Liver (tissue), 9 donors: ENCODE data around the gene MAPK8. TPM values are rescaled to one million over a fixed set of nuclear protein-coding genes. Genes with fewer than 3 reads are reported as not detected.

Experiments used
- DNase-seq: peaks from one replicate; pipeline ENCODE4 v3.0.0-alpha.2; 2017; ENCODE audit warnings: low spot score
- H3K27ac ChIP-seq, 2 donors: one replicate each; pipeline ENCODE4 v1.7.0; 2013; ENCODE audit warnings: inconsistent platforms in 2 of 2, low read length in 2 of 2, control low read depth in 1 of 2, low read depth in 1 of 2, mild to moderate bottlenecking in 1 of 2
- H3K27me3 ChIP-seq, 4 donors: one replicate each; pipeline versions ENCODE4 v1.6.1 to v1.7.0; 2013; ENCODE audit warnings: low read length in 3 of 4, inconsistent platforms in 1 of 4, mild to moderate bottlenecking in 1 of 4, moderate library complexity in 1 of 4; ENCODE audit not compliant: control insufficient read depth in 4 of 4, insufficient read depth in 4 of 4
- H3K36me3 ChIP-seq, 4 donors: one replicate each; pipeline versions ENCODE4 v1.6.1 to v1.7.0; 2013; ENCODE audit warnings: low read length in 3 of 4, mild to moderate bottlenecking in 3 of 4, low read depth in 1 of 4, moderate library complexity in 1 of 4; ENCODE audit not compliant: control insufficient read depth in 4 of 4, insufficient read depth in 3 of 4
- H3K4me1 ChIP-seq, 4 donors: one replicate each; pipeline versions ENCODE4 v1.6.1 to v1.7.0; 2013; ENCODE audit warnings: low read length in 3 of 4, mild to moderate bottlenecking in 3 of 4, moderate library complexity in 1 of 4; ENCODE audit not compliant: control insufficient read depth in 4 of 4, insufficient read depth in 4 of 4
- H3K4me3 ChIP-seq, 3 donors: one replicate each; pipeline versions ENCODE4 v1.6.1 to v1.7.0; 2013; ENCODE audit warnings: low read length in 3 of 3, control low read depth in 1 of 3, low read depth in 1 of 3, mild to moderate bottlenecking in 1 of 3
- H3K9ac ChIP-seq, 2 donors: one replicate each; pipeline ENCODE4 v1.7.0; 2013; ENCODE audit warnings: low read length in 2 of 2, mild to moderate bottlenecking in 2 of 2, moderate library complexity in 2 of 2, control low read depth in 1 of 2, low read depth in 1 of 2
- H3K9me3 ChIP-seq, 4 donors: one replicate each; pipeline versions ENCODE4 v1.6.1 to v1.7.0; 2013; ENCODE audit warnings: low read length in 3 of 4; ENCODE audit not compliant: control insufficient read depth in 4 of 4
- ATF3 ChIP-seq: IDR thresholded peaks from 2 replicates; pipeline ENCODE4 v1.6.1; 2016; ENCODE audit warnings: antibody characterized with exemption
- CTCF ChIP-seq: fragments of 150-350 bp; IDR thresholded peaks from 2 replicates; pipeline ENCODE4 v1.5.1; 2017; ENCODE audit warnings: improper control_type of control experiment, low read depth, low read length; ENCODE audit not compliant: missing input control
- EGR1 ChIP-seq, 2 donors: IDR thresholded peaks; 2 replicates each; pipeline ENCODE4 v1.6.1; 2016 to 2018; ENCODE audit warnings: antibody characterized with exemption in 2 of 2, low read depth in 2 of 2
- FOXA1 ChIP-seq: IDR thresholded peaks from 2 replicates; pipeline ENCODE4 v1.6.1; 2016; ENCODE audit warnings: antibody characterized with exemption
- FOXA2 ChIP-seq: IDR thresholded peaks from 2 replicates; pipeline ENCODE4 v1.6.1; 2016; ENCODE audit warnings: antibody characterized with exemption
- GABPA ChIP-seq, 2 donors: IDR thresholded peaks in 1 of 2; conservative IDR thresholded peaks in 1 of 2; 2 replicates each; pipeline ENCODE4 v1.6.1; 2016; ENCODE audit warnings: antibody characterized with exemption in 2 of 2, mild to moderate bottlenecking in 1 of 2, moderate library complexity in 1 of 2
- HNF4A ChIP-seq, 2 donors: conservative IDR thresholded peaks; 2 replicates each; pipeline ENCODE4 v1.6.1; 2016; ENCODE audit warnings: antibody characterized with exemption in 2 of 2, mild to moderate bottlenecking in 2 of 2
- HNF4G ChIP-seq: IDR thresholded peaks from 2 replicates; pipeline ENCODE4 v1.6.1; 2016; ENCODE audit warnings: antibody characterized with exemption
- JUND ChIP-seq, 2 donors: IDR thresholded peaks; 2 replicates each; pipeline ENCODE4 v1.6.1; 2016; ENCODE audit warnings: antibody characterized with exemption in 2 of 2
- NR2F2 ChIP-seq: IDR thresholded peaks from 2 replicates; pipeline ENCODE4 v1.6.1; 2016; ENCODE audit warnings: antibody characterized with exemption
- RAD21 ChIP-seq, 2 donors: IDR thresholded peaks; 2 replicates each; pipeline ENCODE4 v1.6.1; 2016; ENCODE audit warnings: antibody characterized with exemption in 2 of 2, mild to moderate bottlenecking in 2 of 2
- REST ChIP-seq: IDR thresholded peaks from 2 replicates; pipeline ENCODE4 v1.6.1; 2016; ENCODE audit warnings: antibody characterized with exemption, mild to moderate bottlenecking
- RXRA ChIP-seq, 2 donors: IDR thresholded peaks; 2 replicates each; pipeline ENCODE4 v1.6.1; 2017 to 2018; ENCODE audit warnings: antibody characterized with exemption in 2 of 2, mild to moderate bottlenecking in 1 of 2
- SP1 ChIP-seq: IDR thresholded peaks from 2 replicates; pipeline ENCODE4 v1.6.1; 2018; ENCODE audit warnings: antibody characterized with exemption, mild to moderate bottlenecking
- TAF1 ChIP-seq: conservative IDR thresholded peaks from 2 replicates; pipeline ENCODE4 v1.6.1; 2016; ENCODE audit warnings: antibody characterized with exemption, mild to moderate bottlenecking
- YY1 ChIP-seq: IDR thresholded peaks from 2 replicates; pipeline ENCODE4 v1.6.1; 2016; ENCODE audit warnings: antibody characterized with exemption, mild to moderate bottlenecking
- WGBS: extraction: QIAGEN DNeasy Blood & Tissue Kit; methylation state at CpG from one replicate; pipeline ENCODE4 v1.1.7; 2013; 5-methylcytosine and 5-hydroxymethylcytosine counted together
- polyA plus RNA-seq, 2 donors: library from polyadenylated mRNA; stranded (reverse) in 1 of 2; unstranded in 1 of 2; fragments of 200-250 nt in 1 of 2; fragments of >200 nt in 1 of 2; fragmentation: Nextera tagmentation in 1 of 2; extraction: Ambion mirVana in 1 of 2; gene quantifications; one replicate each; pipeline versions ENCODE4 v1.2.1 to v1.2.3, GENCODE V29; 2013 to 2015
- total RNA-seq, 2 donors: library from RNA; depleted of rRNA; stranded (reverse); fragments of >200 nt; gene quantifications; one replicate each; pipeline ENCODE4 v1.2.3, GENCODE V29; 2014
- donor health status: healthy.
- donor health status: healthy.
- donor health status: healthy.
- donor health status: healthy.
- donor health status: healthy.

The MAPK8 gene
- total and polyA plus RNA-seq, 4 donors: 14.9 to 51.6 (median 24.8) TPM

- H3K27ac ChIP-seq: no peak overlapping the region
- H3K4me3 ChIP-seq: no peak overlapping the region
- no peak for DNase-seq
- H3K9ac ChIP-seq: no peak overlapping the region
- no peaks in the 10 kb centered on the region for H3K9me3 ChIP-seq
- TF ChIP-seq ATF3 (no peak), FOXA1 (no peak), TAF1 (no peak), JUND (IDR thresholded peaks at IDR 0.05) (no peak), EGR1 (IDR thresholded peaks at IDR 0.05; ENCODE audit: low read depth in 2 of 2) (no peak), YY1 (no peak), HNF4A (conservative IDR thresholded peaks at IDR 0.05) (no peak)
- no peaks in the 10 kb centered on the region for H3K27me3 ChIP-seq
- no peaks in the 10 kb centered on the region for H3K4me1 ChIP-seq
- WGBS: 98% methylated on average over 2 of the region's 2 CpGs
- no peaks in the 10 kb centered on the region for H3K36me3 ChIP-seq
These were observed 33.8 kb upstream of the MAPK8 start for GRCh38 chr10:48272682-48273081.

- no peaks in the 10 kb centered on the region for H3K9me3 ChIP-seq
- 87% methylated on average over 2 of the region's 2 CpGs for WGBS
- no peak for DNase-seq
These were observed 32.7 kb upstream of the MAPK8 start for GRCh38 chr10:48273741-48274140.

More at GRCh38 chr10:48273741-48274140, 32.7 kb upstream of the MAPK8 start:
- Histone ChIP-seq H3K4me3 (no peak overlapping the region), H3K36me3 (no peaks in the 10 kb centered on the region), H3K27me3 (no peaks in the 10 kb centered on the region), H3K27ac (no peak overlapping the region), H3K4me1 (no peaks in the 10 kb centered on the region), H3K9ac (no peak overlapping the region)
- TF ChIP-seq GABPA (IDR thresholded peaks at IDR 0.05 in 1 of 2, conservative IDR thresholded peaks at IDR 0.05 in 1 of 2): no peak
- TF ChIP-seq REST: no peak
- no peak for TF ChIP-seq HNF4A (conservative IDR thresholded peaks at IDR 0.05)
- no peak for TF ChIP-seq TAF1
- no peak for TF ChIP-seq EGR1 (IDR thresholded peaks at IDR 0.05; ENCODE audit: low read depth in 2 of 2)
- TF ChIP-seq RAD21 (IDR thresholded peaks at IDR 0.05): no peak
- TF ChIP-seq CTCF: no peak
- TF ChIP-seq FOXA2: no peak
- no peak for TF ChIP-seq SP1
- no peak for TF ChIP-seq NR2F2
- TF ChIP-seq FOXA1: no peak
- TF ChIP-seq HNF4G: no peak
- no peak for TF ChIP-seq RXRA (IDR thresholded peaks at IDR 0.05)
